ENCODE results near the gene TUBA4A. TPM values are rescaled to one million over a fixed set of nuclear protein-coding genes. Genes with fewer than 3 reads are reported as not detected.

Gene TUBA4A
- total and polyA plus RNA-seq, 2 experiments from 2014 or later = 44.3 to 77.7 TPM

MicroRNAs encoded within 50 kb of the gene (microRNA counts, 767-probe panel; counts per million panel counts)
- microRNA hsa-miR-153 = not detected

Small RNA genes lying within 50 kb of the gene (microRNA-seq; reads per million reads assigned to microRNA genes)
- gene MIR153-1 = not detected

Small RNA genes lying within 50 kb of the gene (small RNA-seq; reads per million reads assigned to genes)
- 0.15 reads per million for gene MIR153-1 (ENCODE audit: low replicate concordance)

Other genes starting within 250 kb of the TUBA4A start
- gene CFAP65, start 212.4 kb downstream of the TUBA4A start, total RNA-seq (2014; rRNA removed; shearing (Covaris generic)) = 0.23 and 0.38 TPM in 2 replicates
- 0.37 and 0.74 TPM in 2 replicates for gene CFAP65, start 212.4 kb downstream of the TUBA4A start, polyA plus RNA-seq (2016; fragmentation: Nextera tagmentation; extraction: Ambion mirVana)
- gene IHH, start 193.0 kb downstream of the TUBA4A start, total RNA-seq (2014; rRNA removed; shearing (Covaris generic)) = not detected in 2 replicates
- not detected in 2 replicates for gene IHH, start 193.0 kb downstream of the TUBA4A start, polyA plus RNA-seq (2016; fragmentation: Nextera tagmentation; extraction: Ambion mirVana)
- 25.2 and 30.6 TPM in 2 replicates for gene NHEJ1, start 93.1 kb downstream of the TUBA4A start, total RNA-seq (2014; rRNA removed; shearing (Covaris generic))
- 16.5 and 19.6 TPM in 2 replicates for gene NHEJ1, start 93.1 kb downstream of the TUBA4A start, polyA plus RNA-seq (2016; fragmentation: Nextera tagmentation; extraction: Ambion mirVana)
- gene SLC23A3, start 83.9 kb downstream of the TUBA4A start, total RNA-seq (2014; rRNA removed; shearing (Covaris generic)) = 0.73 TPM in 1 of 2 replicates, not detected in the other
- 0.10 and 0.26 TPM in 2 replicates for gene SLC23A3, start 83.9 kb downstream of the TUBA4A start, polyA plus RNA-seq (2016; fragmentation: Nextera tagmentation; extraction: Ambion mirVana)
- 18.2 and 22.8 TPM in 2 replicates for gene CNPPD1, start 77.0 kb downstream of the TUBA4A start, total RNA-seq (2014; rRNA removed; shearing (Covaris generic))
- gene CNPPD1, start 77.0 kb downstream of the TUBA4A start, polyA plus RNA-seq (2016; fragmentation: Nextera tagmentation; extraction: Ambion mirVana) = 17.4 and 18.0 TPM in 2 replicates
- gene RETREG2, start 75.6 kb downstream of the TUBA4A start, total RNA-seq (2014; rRNA removed; shearing (Covaris generic)) = 35.1 and 41.8 TPM in 2 replicates
- gene RETREG2, start 75.6 kb downstream of the TUBA4A start, polyA plus RNA-seq (2016; fragmentation: Nextera tagmentation; extraction: Ambion mirVana) = 12.7 and 13.2 TPM in 2 replicates
- 21.5 and 30.0 TPM in 2 replicates for gene ZFAND2B, start 47.1 kb downstream of the TUBA4A start, total RNA-seq (2014; rRNA removed; shearing (Covaris generic))
- gene ZFAND2B, start 47.1 kb downstream of the TUBA4A start, polyA plus RNA-seq (2016; fragmentation: Nextera tagmentation; extraction: Ambion mirVana) = 13.1 and 16.3 TPM in 2 replicates
- 35.1 and 43.6 TPM in 2 replicates for gene ABCB6, start 35.0 kb downstream of the TUBA4A start, total RNA-seq (2014; rRNA removed; shearing (Covaris generic))
- 26.2 and 29.8 TPM in 2 replicates for gene ABCB6, start 35.0 kb downstream of the TUBA4A start, polyA plus RNA-seq (2016; fragmentation: Nextera tagmentation; extraction: Ambion mirVana)
- gene ATG9A, start 24.3 kb downstream of the TUBA4A start, total RNA-seq (2014; rRNA removed; shearing (Covaris generic)) = 54.2 and 62.7 TPM in 2 replicates
- gene ATG9A, start 24.3 kb downstream of the TUBA4A start, polyA plus RNA-seq (2016; fragmentation: Nextera tagmentation; extraction: Ambion mirVana) = 18.0 and 20.7 TPM in 2 replicates
- gene ANKZF1, start 24.1 kb downstream of the TUBA4A start, total RNA-seq (2014; rRNA removed; shearing (Covaris generic)) = 51.2 and 61.9 TPM in 2 replicates
- 29.9 TPM in 2 replicates for gene ANKZF1, start 24.1 kb downstream of the TUBA4A start, polyA plus RNA-seq (2016; fragmentation: Nextera tagmentation; extraction: Ambion mirVana)
- 5.4 and 5.6 TPM in 2 replicates for gene GLB1L, start 8.5 kb downstream of the TUBA4A start, total RNA-seq (2014; rRNA removed; shearing (Covaris generic))
- 1.7 TPM in 2 replicates for gene GLB1L, start 8.5 kb downstream of the TUBA4A start, polyA plus RNA-seq (2016; fragmentation: Nextera tagmentation; extraction: Ambion mirVana)
- 12.1 and 17.0 TPM in 2 replicates for gene STK16, start 8.4 kb downstream of the TUBA4A start, total RNA-seq (2014; rRNA removed; shearing (Covaris generic))
- 3.1 and 3.4 TPM in 2 replicates for gene STK16, start 8.4 kb downstream of the TUBA4A start, polyA plus RNA-seq (2016; fragmentation: Nextera tagmentation; extraction: Ambion mirVana)
- 0.14 TPM in 1 of 2 replicates, not detected in the other for gene TUBA4B, start 675 bp downstream of the TUBA4A start, total RNA-seq (2014; rRNA removed; shearing (Covaris generic))
- 0.17 TPM in 1 of 2 replicates, not detected in the other for gene TUBA4B, start 675 bp downstream of the TUBA4A start, polyA plus RNA-seq (2016; fragmentation: Nextera tagmentation; extraction: Ambion mirVana)
- 25.5 and 25.9 TPM in 2 replicates for gene DNAJB2, start 25.4 kb upstream of the TUBA4A start, total RNA-seq (2014; rRNA removed; shearing (Covaris generic))
- 6.4 and 9.0 TPM in 2 replicates for gene DNAJB2, start 25.4 kb upstream of the TUBA4A start, polyA plus RNA-seq (2016; fragmentation: Nextera tagmentation; extraction: Ambion mirVana)
- 18.8 and 22.1 TPM in 2 replicates for gene PTPRN, start 55.5 kb upstream of the TUBA4A start, total RNA-seq (2014; rRNA removed; shearing (Covaris generic))
- gene PTPRN, start 55.5 kb upstream of the TUBA4A start, polyA plus RNA-seq (2016; fragmentation: Nextera tagmentation; extraction: Ambion mirVana) = 4.8 and 5.1 TPM in 2 replicates
- gene RESP18, start 78.8 kb upstream of the TUBA4A start, total RNA-seq (2014; rRNA removed; shearing (Covaris generic)) = not detected in 2 replicates
- gene RESP18, start 78.8 kb upstream of the TUBA4A start, polyA plus RNA-seq (2016; fragmentation: Nextera tagmentation; extraction: Ambion mirVana) = not detected in 2 replicates
- 58.8 and 67.9 TPM in 2 replicates for gene DNPEP, start 134.0 kb upstream of the TUBA4A start, total RNA-seq (2014; rRNA removed; shearing (Covaris generic))
- gene DNPEP, start 134.0 kb upstream of the TUBA4A start, polyA plus RNA-seq (2016; fragmentation: Nextera tagmentation; extraction: Ambion mirVana) = 44.9 and 49.2 TPM in 2 replicates
- gene DES, start 164.5 kb upstream of the TUBA4A start, total RNA-seq (2014; rRNA removed; shearing (Covaris generic)) = 2.0 and 6.1 TPM in 2 replicates
- gene DES, start 164.5 kb upstream of the TUBA4A start, polyA plus RNA-seq (2016; fragmentation: Nextera tagmentation; extraction: Ambion mirVana) = 1.0 and 1.3 TPM in 2 replicates
- 32.4 and 32.6 TPM in 2 replicates for gene SPEG, start 180.9 kb upstream of the TUBA4A start, total RNA-seq (2014; rRNA removed; shearing (Covaris generic))
- 12.6 and 12.9 TPM in 2 replicates for gene SPEG, start 180.9 kb upstream of the TUBA4A start, polyA plus RNA-seq (2016; fragmentation: Nextera tagmentation; extraction: Ambion mirVana)
- gene GMPPA, start 245.0 kb upstream of the TUBA4A start, total RNA-seq (2014; rRNA removed; shearing (Covaris generic)) = 33.8 and 37.3 TPM in 2 replicates
- 25.2 and 27.0 TPM in 2 replicates for gene GMPPA, start 245.0 kb upstream of the TUBA4A start, polyA plus RNA-seq (2016; fragmentation: Nextera tagmentation; extraction: Ambion mirVana)